Activated naive CD4-positive, alpha-beta T cell treated with anti-CD3 and anti-CD28 coated beads, Interleukin-2, amount 50 U/mL, for 24 hours (primary cell): ENCODE measurements around the gene PDCD4.

ENCODE experiments used
- H3K27ac Mint-ChIP-seq: one replicate; pipeline ENCODE4 v1.8.0; 2021; ENCODE audit warnings: mild to moderate bottlenecking, mixed read lengths
- H3K27me3 Mint-ChIP-seq: one replicate; pipeline ENCODE4 v1.8.0; 2021; ENCODE audit warnings: mixed read lengths
- H3K36me3 Mint-ChIP-seq: one replicate; pipeline ENCODE4 v1.8.0; 2021; ENCODE audit warnings: mixed read lengths
- H3K4me1 Mint-ChIP-seq: one replicate; pipeline ENCODE4 v1.8.0; 2021; ENCODE audit warnings: mixed read lengths
- H3K4me3 Mint-ChIP-seq: one replicate; pipeline ENCODE4 v1.8.0; 2021; ENCODE audit warnings: mild to moderate bottlenecking, mixed read lengths
- H3K9me3 Mint-ChIP-seq: one replicate; pipeline ENCODE4 v1.8.0; 2021; ENCODE audit warnings: mixed read lengths

Gene PDCD4

DNA sequence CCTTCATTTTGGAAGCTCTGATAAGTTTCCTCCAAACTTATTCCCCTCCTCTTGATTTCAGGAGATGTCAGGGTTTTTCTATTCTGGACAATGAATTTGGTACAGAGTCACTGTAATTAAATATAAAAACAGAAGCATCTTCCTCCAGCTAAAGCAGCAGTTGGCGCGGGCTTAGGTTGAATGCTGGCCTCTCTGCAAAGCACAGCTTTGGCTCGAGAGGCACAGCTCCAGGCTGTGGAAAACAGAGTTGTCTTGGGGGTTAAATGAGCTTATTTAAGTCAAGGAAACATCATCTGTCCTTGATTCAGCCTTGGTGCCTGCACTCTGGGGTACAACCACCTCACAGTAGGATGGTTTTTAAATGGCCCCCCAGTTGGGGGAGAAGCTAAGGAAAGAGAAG, 35.0 kb upstream of the PDCD4 start:
- H3K9me3 Mint-ChIP-seq: no peaks in the 10 kb centered on the region
- H3K4me1 Mint-ChIP-seq: peaks cover 57% of the 10 kb centered on the region
- H3K4me3 Mint-ChIP-seq: no peak overlapping the region
- no peak overlapping the region for H3K27ac Mint-ChIP-seq
- no peaks in the 10 kb centered on the region for H3K36me3 Mint-ChIP-seq
- no peaks in the 10 kb centered on the region for H3K27me3 Mint-ChIP-seq

DNA sequence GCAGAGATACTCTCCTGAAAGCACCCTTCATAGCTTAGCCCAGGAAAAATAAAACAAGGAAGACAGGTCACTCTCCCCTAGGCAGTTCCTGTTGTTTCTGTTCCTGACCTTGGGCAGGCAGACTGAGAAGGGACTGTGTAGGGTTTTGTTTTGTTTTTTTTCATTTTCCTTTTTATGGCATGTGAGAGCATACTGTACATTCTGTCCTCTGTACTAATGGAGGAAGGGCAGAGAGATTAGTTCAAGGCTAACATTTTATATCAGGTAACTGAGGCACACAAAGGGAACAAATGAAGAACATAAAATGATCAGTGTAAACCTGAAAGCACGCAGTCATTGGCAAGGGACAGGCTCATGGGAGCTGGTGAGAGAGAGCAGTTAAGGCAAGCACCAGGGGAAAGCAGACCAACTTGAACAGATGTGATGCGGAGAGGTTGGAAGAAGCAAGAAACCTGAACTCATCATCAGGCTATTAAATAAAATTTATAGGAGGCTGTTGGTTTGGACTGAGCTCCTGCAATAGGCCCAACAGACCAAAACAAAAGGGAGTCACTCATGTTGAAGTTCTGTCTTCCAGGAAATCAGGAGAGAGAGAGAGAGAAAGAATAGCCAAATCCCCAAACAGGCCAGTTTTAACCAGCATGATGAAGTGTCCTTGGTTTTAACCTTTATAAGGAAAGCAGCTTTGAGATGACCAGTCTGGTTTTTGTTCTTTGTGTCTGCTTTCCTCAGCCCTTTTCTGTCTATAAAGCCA, 34.1 kb upstream of the PDCD4 start:
- Mint-ChIP-seq H3K4me1 (peaks cover 66% of the 10 kb centered on the region), H3K4me3 (no peak overlapping the region), H3K27me3 (no peaks in the 10 kb centered on the region), H3K9me3 (no peaks in the 10 kb centered on the region), H3K36me3 (no peaks in the 10 kb centered on the region), H3K27ac (no peak overlapping the region)

DNA sequence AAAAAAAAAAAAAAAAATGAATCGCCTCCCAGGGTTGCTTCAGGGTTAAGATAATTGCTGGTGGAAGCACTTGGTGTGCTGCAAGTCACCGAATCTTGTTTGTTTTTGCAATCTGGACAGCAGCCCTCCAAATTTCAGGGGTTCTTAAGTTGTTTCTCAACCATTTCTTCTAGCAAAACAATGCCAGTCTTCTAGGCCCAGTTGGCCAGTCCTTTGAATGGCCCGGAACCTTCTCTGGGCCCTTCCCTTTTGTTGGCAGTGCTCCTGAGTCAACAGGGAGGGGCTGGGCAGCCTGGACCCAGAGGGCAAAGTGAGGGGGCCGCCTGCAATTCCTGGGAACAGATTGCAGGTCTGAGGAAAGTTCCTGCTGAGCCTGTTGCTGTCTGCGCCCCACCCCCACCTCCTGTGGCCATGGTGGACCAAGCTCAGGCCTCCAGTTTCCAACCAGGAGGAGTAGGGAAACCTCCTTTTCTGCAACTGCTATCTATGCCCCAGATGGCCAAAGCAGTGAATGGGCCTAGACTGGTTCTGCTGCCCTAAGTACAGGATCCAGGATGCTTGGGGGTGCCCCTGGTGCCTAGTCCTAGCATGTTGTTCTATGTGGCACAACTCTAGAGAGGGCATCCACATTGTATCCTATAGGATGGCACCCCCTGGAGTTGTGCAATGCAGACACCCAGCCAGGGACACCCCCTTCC, 31.4 kb upstream of the PDCD4 start:
- H3K27ac Mint-ChIP-seq: no peak overlapping the region
- no peaks in the 10 kb centered on the region for H3K27me3 Mint-ChIP-seq
- no peaks in the 10 kb centered on the region for H3K36me3 Mint-ChIP-seq
- peaks cover 75% of the 10 kb centered on the region for H3K4me1 Mint-ChIP-seq
- H3K4me3 Mint-ChIP-seq: no peak overlapping the region
- no peaks in the 10 kb centered on the region for H3K9me3 Mint-ChIP-seq

DNA sequence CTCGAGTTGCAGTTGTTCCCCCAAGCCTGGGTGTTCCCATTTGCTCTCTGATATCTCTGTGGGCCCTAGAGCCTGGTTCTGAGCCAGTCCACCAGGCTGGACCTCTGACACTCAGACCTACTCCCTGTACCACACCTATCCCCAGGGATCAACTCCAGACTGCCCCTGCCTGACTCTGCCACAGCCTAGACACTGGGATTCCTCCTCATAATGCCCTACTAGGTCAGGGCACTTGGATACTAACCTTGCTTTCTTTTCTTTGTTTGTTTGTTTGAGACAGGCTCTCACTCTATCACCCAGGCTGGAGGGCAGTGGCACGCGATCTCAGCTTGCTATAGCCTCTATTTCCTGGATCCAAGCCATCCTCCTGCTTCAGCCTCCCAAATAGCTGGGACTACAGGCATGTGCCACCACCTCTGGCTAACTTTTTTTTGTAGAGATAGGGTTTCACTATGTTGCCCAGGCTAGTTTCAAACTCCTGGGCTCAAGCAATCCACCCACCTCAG, 30.8 kb upstream of the PDCD4 start:
- Mint-ChIP-seq H3K27ac (peak overlapping the region; percentile 41), H3K36me3 (no peaks in the 10 kb centered on the region), H3K4me1 (peaks cover 75% of the 10 kb centered on the region), H3K4me3 (no peak overlapping the region), H3K27me3 (no peaks in the 10 kb centered on the region), H3K9me3 (no peaks in the 10 kb centered on the region)

DNA sequence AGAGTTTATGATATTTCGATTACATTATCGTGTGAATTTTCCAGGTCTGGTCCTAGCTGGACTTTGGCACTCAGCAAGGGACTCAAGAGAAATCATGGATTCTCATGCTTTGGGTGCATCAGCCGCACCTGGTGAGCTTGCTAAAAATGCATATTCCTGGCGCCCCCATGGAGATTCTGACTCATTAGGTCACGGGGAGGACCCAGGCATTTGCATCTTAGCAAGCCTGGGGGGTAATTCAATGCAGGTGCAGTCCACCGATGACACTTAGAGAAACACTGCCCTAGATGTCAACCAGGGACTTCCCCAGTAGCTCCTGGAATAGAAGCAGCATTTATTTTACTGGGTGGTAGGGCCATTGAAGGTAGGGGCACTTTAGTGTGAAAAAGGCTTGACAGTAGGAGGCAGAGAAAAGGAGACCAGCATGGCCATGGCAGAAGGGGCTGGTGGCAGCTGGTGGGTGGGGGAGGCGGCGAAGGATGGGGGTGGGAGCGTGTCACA, 29.9 kb upstream of the PDCD4 start:
- Mint-ChIP-seq H3K27ac (peak overlapping the region; percentile 84), H3K27me3 (no peaks in the 10 kb centered on the region), H3K36me3 (no peaks in the 10 kb centered on the region), H3K9me3 (no peaks in the 10 kb centered on the region), H3K4me3 (peak overlapping the region; percentile 62), H3K4me1 (peaks cover 73% of the 10 kb centered on the region)

DNA sequence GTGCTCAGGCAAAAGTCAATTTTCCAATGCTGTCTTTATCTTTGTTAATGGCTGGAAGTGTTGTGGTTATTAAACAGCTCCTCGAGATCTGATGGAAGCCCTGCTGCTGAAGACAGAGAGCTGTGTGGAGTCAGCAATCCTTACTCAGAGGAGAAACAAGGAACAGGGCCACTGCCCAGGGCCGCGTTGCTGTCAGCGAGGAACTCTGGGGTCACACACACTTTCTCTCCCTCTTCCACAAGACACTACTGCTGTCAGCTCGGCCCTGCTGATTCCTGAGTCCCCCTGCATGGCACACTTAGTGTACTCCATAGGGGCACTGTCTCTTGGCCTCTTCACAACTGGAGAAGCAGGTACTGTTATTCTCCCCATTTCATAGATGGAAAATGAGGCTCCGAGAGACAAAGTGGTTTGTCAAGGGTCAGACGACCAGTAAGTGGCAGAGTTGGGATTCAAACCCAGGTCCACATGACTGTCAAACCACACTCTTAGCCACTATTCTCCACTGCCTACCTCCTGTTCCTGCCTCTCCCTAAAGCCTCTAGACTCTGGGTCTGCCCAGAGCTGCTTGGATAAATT, 29.3 kb upstream of the PDCD4 start:
- Mint-ChIP-seq H3K36me3 (no peaks in the 10 kb centered on the region), H3K27me3 (no peaks in the 10 kb centered on the region), H3K4me3 (peak overlapping the region; percentile 62), H3K4me1 (peaks cover 73% of the 10 kb centered on the region), H3K9me3 (no peaks in the 10 kb centered on the region), H3K27ac (peak overlapping the region; percentile 69)

DNA sequence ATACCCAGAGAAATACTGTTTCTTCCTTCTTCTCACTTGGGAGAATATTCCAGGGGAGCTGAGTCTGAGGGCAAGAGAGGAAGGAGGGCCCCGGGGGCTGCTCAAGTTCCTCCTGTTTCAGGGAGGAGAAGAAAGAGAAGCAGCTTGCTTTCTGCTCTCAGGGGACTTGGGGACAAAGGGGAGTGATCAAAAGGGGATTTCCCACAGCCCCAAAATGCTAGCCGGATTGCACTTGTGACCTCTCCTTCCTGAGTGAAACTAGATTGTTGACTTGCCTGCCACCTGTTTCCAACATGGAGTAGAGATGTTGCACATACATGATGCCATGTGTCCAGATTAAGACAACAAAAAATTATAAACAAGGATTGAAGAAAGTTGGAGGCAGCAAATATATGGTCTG, 28.7 kb upstream of the PDCD4 start:
- Mint-ChIP-seq H3K4me1 (peaks cover 68% of the 10 kb centered on the region), H3K27me3 (no peaks in the 10 kb centered on the region), H3K4me3 (peak overlapping the region; percentile 59), H3K27ac (peak overlapping the region; percentile 69), H3K9me3 (no peaks in the 10 kb centered on the region), H3K36me3 (no peaks in the 10 kb centered on the region)

DNA sequence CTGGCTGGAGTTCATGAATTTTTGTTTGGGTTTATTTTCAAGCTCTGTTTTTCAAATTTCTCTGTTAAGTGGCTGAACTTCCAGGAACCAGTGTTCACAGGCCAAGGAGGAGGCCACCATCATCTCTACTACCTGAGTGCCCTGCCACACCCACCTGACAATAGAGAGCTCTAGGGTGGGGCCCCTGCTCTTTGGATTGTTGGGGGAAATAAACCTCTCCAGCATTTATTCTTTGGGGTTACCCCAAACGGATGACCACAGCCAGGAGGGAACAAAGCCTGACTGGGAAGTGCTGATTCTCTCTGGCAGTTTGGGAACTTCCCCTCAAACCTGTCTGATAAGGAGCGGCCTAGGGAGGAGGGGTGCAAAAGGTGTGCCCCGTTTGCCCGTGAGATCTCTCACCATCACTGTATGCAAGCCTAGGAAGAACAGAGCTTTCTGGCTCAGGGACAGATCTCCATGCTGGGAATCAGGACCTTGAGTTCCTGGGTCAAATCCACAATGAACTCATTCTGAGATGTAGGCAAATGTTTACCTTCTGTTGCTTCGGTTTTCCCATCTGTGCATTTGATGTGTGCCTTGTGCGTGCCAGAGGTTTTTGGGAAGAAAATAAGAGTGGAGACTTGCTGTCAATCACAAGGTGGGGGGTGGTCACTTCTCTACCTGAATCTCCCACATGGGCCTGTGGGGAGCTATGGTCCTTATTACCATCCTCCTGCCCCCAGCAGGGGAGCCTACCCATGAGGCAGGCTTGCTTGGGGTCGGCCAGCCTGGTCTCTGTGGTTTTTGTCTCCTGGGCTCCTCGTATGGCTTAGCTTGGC, 27.7 kb upstream of the PDCD4 start:
- no peaks in the 10 kb centered on the region for H3K27me3 Mint-ChIP-seq
- H3K9me3 Mint-ChIP-seq: no peaks in the 10 kb centered on the region
- peak overlapping the region; percentile 46 for H3K27ac Mint-ChIP-seq
- H3K36me3 Mint-ChIP-seq: no peaks in the 10 kb centered on the region
- H3K4me3 Mint-ChIP-seq: no peak overlapping the region
- H3K4me1 Mint-ChIP-seq: peaks cover 70% of the 10 kb centered on the region

DNA sequence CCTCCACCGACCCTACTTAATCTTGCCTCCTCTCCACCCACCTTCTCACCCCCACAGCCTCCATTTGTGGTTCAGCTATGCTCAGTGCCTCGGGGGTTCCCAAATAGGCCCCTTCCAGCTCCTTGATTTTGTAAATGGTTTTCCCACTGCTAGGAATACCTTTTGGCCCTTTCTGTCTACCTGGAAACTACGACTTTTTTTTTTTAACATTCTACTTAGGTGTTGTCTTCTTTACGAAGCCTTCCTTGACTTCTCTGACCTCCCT, 27.2 kb upstream of the PDCD4 start:
- no peaks in the 10 kb centered on the region for H3K27me3 Mint-ChIP-seq
- H3K27ac Mint-ChIP-seq: peak overlapping the region; percentile 46
- no peaks in the 10 kb centered on the region for H3K9me3 Mint-ChIP-seq
- H3K36me3 Mint-ChIP-seq: no peaks in the 10 kb centered on the region
- peaks cover 76% of the 10 kb centered on the region for H3K4me1 Mint-ChIP-seq
- no peak overlapping the region for H3K4me3 Mint-ChIP-seq

DNA sequence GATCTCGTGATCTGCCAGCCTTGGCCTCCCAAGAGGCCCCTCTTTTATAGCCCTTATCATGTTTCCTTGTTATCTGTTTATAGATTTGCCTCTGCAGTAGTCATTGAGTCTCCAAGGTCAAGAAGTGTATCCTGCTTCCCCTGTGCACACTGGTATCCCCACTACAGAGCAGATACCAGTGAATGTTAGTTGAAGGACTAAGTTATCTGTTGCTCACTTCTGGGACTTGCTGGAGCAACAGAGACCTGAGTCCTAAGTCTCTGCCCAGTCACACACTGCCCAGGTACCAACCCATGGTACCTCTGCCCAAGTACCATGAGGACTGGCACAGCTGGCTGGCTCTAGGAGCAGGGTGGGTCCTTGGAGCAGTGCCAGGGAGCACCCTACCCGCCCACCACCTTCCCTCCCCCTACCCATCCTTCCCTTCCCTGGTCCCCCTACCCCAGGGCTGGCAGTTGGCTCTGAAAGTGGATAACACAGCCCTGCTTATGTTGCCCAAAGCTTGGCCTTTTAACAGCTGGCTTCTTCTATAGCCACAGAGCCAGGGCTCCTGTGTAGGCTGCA, 26.5 kb upstream of the PDCD4 start:
- Mint-ChIP-seq H3K4me1 (peaks cover 83% of the 10 kb centered on the region), H3K27ac (no peak overlapping the region), H3K27me3 (no peaks in the 10 kb centered on the region), H3K36me3 (no peaks in the 10 kb centered on the region), H3K4me3 (no peak overlapping the region), H3K9me3 (no peaks in the 10 kb centered on the region)

DNA sequence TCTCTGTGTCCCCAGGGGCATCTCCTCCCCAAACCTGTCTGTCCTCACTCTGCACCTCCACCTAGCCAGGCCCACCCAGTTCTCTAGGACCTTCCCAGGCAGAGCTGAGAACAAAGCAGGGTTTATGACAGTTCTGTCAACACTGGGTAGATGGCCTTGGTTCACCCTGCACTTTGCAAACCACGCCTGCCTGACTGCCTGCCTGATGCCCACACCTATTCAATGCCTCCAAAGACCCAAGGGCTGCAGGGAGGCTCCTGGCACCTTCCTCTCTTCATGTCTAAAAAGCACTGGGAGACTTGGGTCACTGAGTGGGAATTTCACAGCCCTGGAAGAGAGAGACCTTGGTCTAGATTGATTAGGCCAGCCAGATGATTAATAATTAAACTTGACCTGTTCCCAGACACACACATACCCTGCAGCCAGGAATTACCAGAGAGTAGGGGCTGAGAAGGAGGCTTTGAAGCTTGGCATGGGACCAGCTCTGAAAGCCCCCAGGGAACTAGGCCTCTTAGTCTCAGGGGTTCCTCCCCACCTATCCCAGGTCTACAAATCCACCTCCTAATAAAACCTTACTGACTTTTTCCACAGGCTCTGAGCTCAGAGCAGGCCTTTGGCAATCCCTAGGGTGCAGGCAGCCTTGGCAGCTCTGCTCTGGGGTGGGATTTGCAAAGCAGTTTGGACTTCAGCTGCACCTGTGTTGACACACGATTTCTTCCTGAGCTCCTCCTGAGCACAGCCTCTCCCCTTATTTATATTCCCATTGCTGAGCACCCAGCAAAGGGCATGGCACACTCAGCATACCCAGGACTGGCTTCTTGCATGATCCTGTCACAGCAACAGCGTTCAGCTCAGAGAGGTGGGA, 25.7 kb upstream of the PDCD4 start:
- no peaks in the 10 kb centered on the region for H3K36me3 Mint-ChIP-seq
- no peak overlapping the region for H3K4me3 Mint-ChIP-seq
- H3K9me3 Mint-ChIP-seq: no peaks in the 10 kb centered on the region
- H3K4me1 Mint-ChIP-seq: peaks cover 87% of the 10 kb centered on the region
- H3K27ac Mint-ChIP-seq: no peak overlapping the region
- no peaks in the 10 kb centered on the region for H3K27me3 Mint-ChIP-seq

DNA sequence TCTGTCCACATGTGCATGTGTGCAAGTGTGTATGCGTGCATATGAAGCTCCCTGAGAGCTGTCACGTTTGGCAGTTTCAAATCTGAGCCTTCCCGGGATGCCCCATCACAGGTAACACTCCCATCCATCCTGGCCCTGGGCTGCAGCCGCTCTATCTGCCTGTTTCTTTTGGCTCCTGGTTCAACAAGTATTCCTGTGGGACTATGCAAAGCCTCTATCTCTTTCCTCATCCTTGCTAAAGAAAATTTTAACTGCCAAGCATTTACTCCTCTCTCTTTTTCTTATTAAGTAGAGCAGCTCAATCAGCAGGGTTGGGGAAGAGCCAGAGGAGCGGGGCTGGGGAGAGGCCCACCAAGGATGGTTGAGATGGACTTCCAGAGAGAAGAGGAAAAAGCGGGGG, 24.4 kb upstream of the PDCD4 start:
- Mint-ChIP-seq H3K36me3 (no peaks in the 10 kb centered on the region), H3K27me3 (no peaks in the 10 kb centered on the region), H3K9me3 (no peaks in the 10 kb centered on the region), H3K27ac (peak overlapping the region; percentile 66), H3K4me1 (peaks cover 84% of the 10 kb centered on the region), H3K4me3 (no peak overlapping the region)

DNA sequence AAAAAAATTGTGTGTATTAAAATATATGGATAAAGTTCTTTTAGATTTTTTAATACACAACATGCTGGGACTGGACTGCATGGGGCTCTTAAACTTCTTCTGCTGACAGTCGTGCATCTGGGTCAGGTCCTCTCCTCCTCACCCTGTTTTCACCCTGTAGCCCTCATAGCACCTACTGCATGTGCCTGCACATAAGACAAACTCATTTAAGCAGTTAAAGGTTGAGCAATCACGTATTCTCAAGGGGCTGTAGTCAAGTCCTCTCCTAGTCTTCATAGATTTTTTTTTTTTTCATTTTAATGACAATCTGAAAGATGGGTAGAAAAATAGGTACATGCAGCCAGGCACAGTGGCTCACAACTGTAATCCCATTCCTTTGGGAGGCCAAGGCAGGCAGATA, 23.6 kb upstream of the PDCD4 start:
- H3K9me3 Mint-ChIP-seq: no peaks in the 10 kb centered on the region
- H3K4me1 Mint-ChIP-seq: peaks cover 84% of the 10 kb centered on the region
- no peak overlapping the region for H3K27ac Mint-ChIP-seq
- no peaks in the 10 kb centered on the region for H3K27me3 Mint-ChIP-seq
- no peaks in the 10 kb centered on the region for H3K36me3 Mint-ChIP-seq
- no peak overlapping the region for H3K4me3 Mint-ChIP-seq

DNA sequence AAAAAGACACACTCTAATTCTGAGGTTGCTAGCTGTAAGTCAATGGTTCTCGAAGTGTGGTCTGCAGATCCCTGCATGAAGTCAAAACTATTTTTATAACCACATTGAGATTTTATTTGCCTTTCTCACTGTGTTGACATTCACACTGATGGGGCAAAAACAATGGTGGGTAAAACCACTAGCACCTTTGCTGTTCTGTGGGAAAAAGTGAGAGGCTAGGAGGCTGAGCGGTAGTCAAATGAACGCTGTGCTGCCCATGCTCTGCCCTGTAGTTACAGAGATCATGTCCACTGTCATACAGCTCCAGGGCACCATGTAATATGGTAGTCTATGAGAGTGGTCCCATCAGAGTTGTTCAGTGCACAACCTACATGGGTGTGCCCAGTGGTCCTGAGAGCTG, 21.6 kb upstream of the PDCD4 start:
- peak overlapping the region; percentile 2 for H3K27ac Mint-ChIP-seq
- peaks cover 84% of the 10 kb centered on the region for H3K4me1 Mint-ChIP-seq
- H3K27me3 Mint-ChIP-seq: no peaks in the 10 kb centered on the region
- no peaks in the 10 kb centered on the region for H3K9me3 Mint-ChIP-seq
- H3K36me3 Mint-ChIP-seq: no peaks in the 10 kb centered on the region
- no peak overlapping the region for H3K4me3 Mint-ChIP-seq
